B cell (primary cell): ENCODE measurements around the gene ARHGEF4. TPM values are rescaled to one million over a fixed set of nuclear protein-coding genes. Genes with fewer than 3 reads are reported as not detected.

Experiments used
- ATAC-seq: fragments of 200-7000 bp; cut with Tn5 transposase; one replicate; pipeline ENCODE4 v1.10.0; 2021; ENCODE audit warnings: low read depth, mild to moderate bottlenecking, moderate number of reproducible peaks, moderate library complexity
- CTCF ChIA-PET: fragments of 350-600 bp; sonication (Branson Sonifier 250); formaldehyde crosslinking; loops from one replicate; lab custom pipeline; 2021; ENCODE audit warnings: antibody characterized with exemption, inconsistent platforms; lab: Charles Lee
- POLR2A ChIA-PET: fragments of 350-600 bp; sonication (Branson Sonifier 250); formaldehyde crosslinking; loops from one replicate; lab custom pipeline; 2021; ENCODE audit warnings: antibody characterized with exemption; lab: Charles Lee
- DNase-seq: peaks from one replicate; pipeline ENCODE4 v3.0.0; 2013
- H2AFZ ChIP-seq: 2 replicates; pipeline ENCODE4 v1.6.1; 2012; ENCODE audit warnings: mild to moderate bottlenecking, low read depth, low read length; ENCODE audit not compliant: insufficient read depth, poor library complexity, severe bottlenecking
- H3K27ac ChIP-seq, 2 donors: 1 replicate in 1 of 2; 2 replicates in 1 of 2; pipeline ENCODE4 v1.5.1; 2012 to 2013; ENCODE audit warnings: low read length in 2 of 2, mild to moderate bottlenecking in 2 of 2, moderate library complexity in 1 of 2
- H3K27me3 ChIP-seq, 4 experiments: fragments of 200-600 bp in 1 of 4; sonication (generic) in 1 of 4; replicated peaks in 1 of 4; 1 replicate in 2 of 4; 2 replicates in 2 of 4; pipeline versions ENCODE4 v1.6.1 to v1.7.0; 2013 to 2016; ENCODE audit warnings: low read length in 3 of 4, mild to moderate bottlenecking in 2 of 4, mixed read lengths in 1 of 4, moderate library complexity in 1 of 4; ENCODE audit not compliant: insufficient read depth in 4 of 4, control insufficient read depth in 3 of 4; ENCODE audit errors: control extremely low read depth in 1 of 4
- H3K36me3 ChIP-seq, 2 experiments: replicated peaks in 1 of 2; 1 replicate in 1 of 2; 2 replicates in 1 of 2; pipeline versions ENCODE4 v1.6.1 to v1.7.1; 2013; ENCODE audit warnings: low read length in 1 of 2; ENCODE audit not compliant: insufficient read depth in 2 of 2, control insufficient read depth in 1 of 2; ENCODE audit errors: control extremely low read depth in 1 of 2, extremely low read depth in 1 of 2
- H3K4me1 ChIP-seq, 2 donors: fragments of 200-600 bp in 1 of 2; sonication (generic) in 1 of 2; 1 replicate in 1 of 2; 2 replicates in 1 of 2; pipeline versions ENCODE4 v1.5.1 to v1.6.1; 2013 to 2017; ENCODE audit warnings: low read length in 2 of 2; ENCODE audit not compliant: control insufficient read depth in 2 of 2, insufficient read depth in 2 of 2
- H3K4me2 ChIP-seq: replicated peaks from 2 replicates; pipeline ENCODE3; 2012; ENCODE audit warnings: mild to moderate bottlenecking, low read depth, low read length; ENCODE audit not compliant: poor library complexity, severe bottlenecking
- H3K4me3 ChIP-seq, 5 experiments: fragments of 200-600 bp in 1 of 5; sonication (generic) in 1 of 5; 1 replicate in 3 of 5; 2 replicates in 2 of 5; pipeline versions ENCODE4 v1.5.1 to v1.7.0; 2011 to 2016; ENCODE audit warnings: low read length in 4 of 5, mild to moderate bottlenecking in 4 of 5, low read depth in 2 of 5, control low read depth in 1 of 5, moderate library complexity in 1 of 5; ENCODE audit not compliant: insufficient read depth in 1 of 5; ENCODE audit errors: control extremely low read depth in 1 of 5, extremely low read depth in 1 of 5
- H3K79me2 ChIP-seq: fragments of 200-600 bp; sonication (generic); one replicate; pipeline ENCODE4 v1.6.0; 2016; ENCODE audit warnings: low read length; ENCODE audit not compliant: control insufficient read depth, insufficient read depth
- H3K9ac ChIP-seq: fragments of 200-600 bp; sonication (generic); 2 replicates; pipeline ENCODE4 v1.6.1; 2017; ENCODE audit warnings: mild to moderate bottlenecking, low read length, moderate library complexity
- H3K9me3 ChIP-seq, 3 donors: one replicate each; pipeline versions ENCODE4 v1.6.1 to v1.7.1; 2013; ENCODE audit warnings: low read length in 2 of 3; ENCODE audit not compliant: control insufficient read depth in 2 of 3, insufficient read depth in 1 of 3; ENCODE audit errors: control extremely low read depth in 1 of 3
- H4K20me1 ChIP-seq: 2 replicates; pipeline ENCODE4 v1.6.0; 2012; ENCODE audit warnings: mild to moderate bottlenecking, low read length; ENCODE audit not compliant: insufficient read depth, control insufficient read depth, poor library complexity, severe bottlenecking
- H3K27ac Mint-ChIP-seq: one replicate; pipeline ENCODE4 v1.8.0; 2021; ENCODE audit warnings: mixed read lengths
- H3K27me3 Mint-ChIP-seq: one replicate; pipeline ENCODE4 v1.8.0; 2021; ENCODE audit warnings: mixed read lengths
- H3K4me1 Mint-ChIP-seq: one replicate; pipeline ENCODE4 v1.8.0; 2021; ENCODE audit warnings: mixed read lengths
- H3K4me3 Mint-ChIP-seq: one replicate; pipeline ENCODE4 v1.8.0; 2021; ENCODE audit warnings: mixed read lengths
- H3K9me3 Mint-ChIP-seq: one replicate; pipeline ENCODE4 v1.8.0; 2022; ENCODE audit warnings: mixed read lengths; ENCODE audit not compliant: insufficient read depth
- CTCF ChIP-seq: fragments of 200-600 bp; IDR thresholded peaks from one replicate; pipeline ENCODE4 v1.8.0; 2022; ENCODE audit warnings: antibody characterized with exemption, mild to moderate bottlenecking
- EZH2 ChIP-seq: IDR thresholded peaks from 2 replicates; pipeline ENCODE4 v1.6.1; 2012; ENCODE audit warnings: borderline replicate concordance, low read depth, mild to moderate bottlenecking, moderate library complexity, low read length; ENCODE audit not compliant: insufficient read depth, poor library complexity, severe bottlenecking
- WGBS: methylation state at CpG from one replicate; pipeline ENCODE4 v1.1.5; 2013; ENCODE audit warnings: missing lambda C conversion rate; ENCODE audit not compliant: insufficient coverage; 5-methylcytosine and 5-hydroxymethylcytosine counted together
- intact Hi-C: fragments of 100-400 bp; cut with micrococcal nuclease; formaldehyde crosslinking; loops from one replicate; pipeline ENCODE4 v1.10.0; 2022
- polyA plus RNA-seq: library from polyadenylated mRNA; depleted of rRNA; stranded (reverse); fragments of >200 nt; gene quantifications from 2 replicates; pipeline ENCODE4 v1.2.3, GENCODE V29; 2012
- total RNA-seq, 2 donors: library from RNA; stranded (reverse); fragments of 120-200 nt in 1 of 2; gene quantifications; 1 replicate in 1 of 2; 2 replicates in 1 of 2; pipeline versions ENCODE4 v1.2.3 to v1.2.4, GENCODE V29; 2013 to 2022

The ARHGEF4 gene
- total and polyA plus RNA-seq, 2 donors (not counting 1 experiment from before 2014, with no cell fraction given) = 2.1 TPM; not detected in 1

GRCh38 chr2:131081190-131081589 is 244.5 kb downstream of the ARHGEF4 start:
- 100% methylated on average over 4 of the region's 4 CpGs for WGBS
- no peak overlapping the region for H3K4me3 Mint-ChIP-seq
- no peak overlapping the region for H3K4me3 ChIP-seq
- no peaks in the 10 kb centered on the region for H3K4me1 ChIP-seq
- no peaks in the 10 kb centered on the region for H3K27me3 Mint-ChIP-seq
- no peak overlapping the region for H3K27ac ChIP-seq
- H3K27ac Mint-ChIP-seq = no peak overlapping the region
- ChIA-PET CTCF (no interaction called here), POLR2A (no interaction called here)
- no peaks in the 10 kb centered on the region for H3K27me3 ChIP-seq
- H3K36me3 ChIP-seq = peaks cover 1 to 70% of the 10 kb centered on the region in 2 experiments
- peaks cover 91% of the 10 kb centered on the region for H4K20me1 ChIP-seq
- H3K4me2 ChIP-seq = no peak overlapping the region
- H3K79me2 ChIP-seq = peaks cover 97% of the 10 kb centered on the region
- H3K9ac ChIP-seq = no peak overlapping the region
- no peak for DNase-seq
- TF ChIP-seq EZH2 (no peak), CTCF (no peak)
- ATAC-seq = no peak
- peaks cover 21% of the 10 kb centered on the region for H3K4me1 Mint-ChIP-seq
- intact Hi-C loops = no loop called here
- no peak overlapping the region for H2AFZ ChIP-seq
- H3K9me3 ChIP-seq = peaks cover 0 to 4% (median 0%) of the 10 kb centered on the region in 3 donors
- H3K9me3 Mint-ChIP-seq = no peaks in the 10 kb centered on the region

GRCh38 chr2:131085646-131086045 is 248.9 kb downstream of the ARHGEF4 start:
- Mint-ChIP-seq H3K27me3 (no peaks in the 10 kb centered on the region), H3K9me3 (no peaks in the 10 kb centered on the region), H3K4me1 (peaks cover 25% of the 10 kb centered on the region), H3K27ac (no peak overlapping the region), H3K4me3 (no peak overlapping the region)
- POLR2A ChIA-PET = no interaction called here
- no peak for TF ChIP-seq EZH2
- no peak for TF ChIP-seq CTCF
- Histone ChIP-seq H3K36me3 (peaks cover 0 to 61% of the 10 kb centered on the region in 2 experiments), H3K4me1 (no peaks in the 10 kb centered on the region), H3K9ac (no peak overlapping the region), H4K20me1 (peaks cover 77% of the 10 kb centered on the region), H3K79me2 (peaks cover 98% of the 10 kb centered on the region), H3K27me3 (no peaks in the 10 kb centered on the region), H3K9me3 (peaks cover 0 to 4% (median 0%) of the 10 kb centered on the region in 3 donors), H2AFZ (no peak overlapping the region), H3K4me3 (no peak overlapping the region), H3K4me2 (no peak overlapping the region), H3K27ac (no peak overlapping the region)
- CTCF ChIA-PET = interaction anchor here (0.6 kb wide), 1 partner anchor 218 kb away, joined by 6 read pairs; no protein-coding TSS in a partner anchor
- ATAC-seq (no peak), DNase-seq (no peak)
- intact Hi-C loops = no loop called here
- WGBS = 100% methylated on average over 1 of the region's 2 CpGs
